Suprapubic skin (tissue), 4 donors: ENCODE measurements around the gene MMP13. TPM values are rescaled to one million over a fixed set of nuclear protein-coding genes. Genes with fewer than 3 reads are reported as not detected.

Experiments used
- DNase-seq, 2 donors: peaks; one replicate each; pipeline ENCODE4 v3.0.0-alpha.2; 2019; ENCODE audit warnings: low spot score in 2 of 2
- H3K27ac ChIP-seq: fragments of 200-600 bp; sonication (generic); one replicate; pipeline ENCODE4 v1.5.1; 2019
- H3K27me3 ChIP-seq: fragments of 200-600 bp; sonication (generic); one replicate; pipeline ENCODE4 v1.5.1; 2019
- H3K36me3 ChIP-seq: fragments of 200-600 bp; sonication (generic); one replicate; pipeline ENCODE4 v1.5.1; 2019
- H3K4me1 ChIP-seq: fragments of 200-600 bp; sonication (generic); one replicate; pipeline ENCODE4 v1.5.1; 2019
- H3K4me3 ChIP-seq: fragments of 200-600 bp; sonication (generic); one replicate; pipeline ENCODE4 v1.5.1; 2019; ENCODE audit warnings: mild to moderate bottlenecking
- H3K9me3 ChIP-seq: fragments of 200-600 bp; sonication (generic); one replicate; pipeline ENCODE4 v1.5.1; 2019
- EP300 ChIP-seq: sonication (generic); formaldehyde crosslinking; IDR thresholded peaks from one replicate; pipeline ENCODE4 v1.6.1; 2017; ENCODE audit warnings: antibody characterized with exemption
- POLR2A ChIP-seq, 2 donors: fragments of 450-650 bp; IDR thresholded peaks; one replicate each; pipeline ENCODE4 v1.6.1; 2017; ENCODE audit warnings: antibody characterized with exemption in 2 of 2, mild to moderate bottlenecking in 2 of 2, moderate library complexity in 2 of 2
- POLR2AphosphoS5 ChIP-seq, 3 donors: sonication (generic); formaldehyde crosslinking; IDR thresholded peaks; one replicate each; pipeline ENCODE4 v1.6.1; 2017; ENCODE audit warnings: antibody characterized with exemption in 3 of 3
- WGBS: methylation state at CpG from one replicate; pipeline ENCODE4 v1.1.5; 2018; 5-methylcytosine and 5-hydroxymethylcytosine counted together
- total RNA-seq, 4 donors: library from RNA; depleted of rRNA; stranded (reverse); fragments of >200 nt; gene quantifications; one replicate each; pipeline ENCODE4 v1.1.0, GENCODE V29; 2016
- TF ChIP-seq, protein P1 (sequence below), 2 donors: fragments of 200-600 bp in 1 of 2; fragments of 450-650 bp in 1 of 2; sonication (generic) in 1 of 2; IDR thresholded peaks; one replicate each; pipeline ENCODE4 v1.5.1; 2016 to 2019; ENCODE audit warnings: antibody characterized with exemption in 2 of 2, mild to moderate bottlenecking in 1 of 2, moderate library complexity in 1 of 2

MMP13 gene
- total RNA-seq, 4 donors from 2014 or later: 0.72 to 3.3 TPM; not detected in 2

- TF ChIP-seq, protein P1, sequence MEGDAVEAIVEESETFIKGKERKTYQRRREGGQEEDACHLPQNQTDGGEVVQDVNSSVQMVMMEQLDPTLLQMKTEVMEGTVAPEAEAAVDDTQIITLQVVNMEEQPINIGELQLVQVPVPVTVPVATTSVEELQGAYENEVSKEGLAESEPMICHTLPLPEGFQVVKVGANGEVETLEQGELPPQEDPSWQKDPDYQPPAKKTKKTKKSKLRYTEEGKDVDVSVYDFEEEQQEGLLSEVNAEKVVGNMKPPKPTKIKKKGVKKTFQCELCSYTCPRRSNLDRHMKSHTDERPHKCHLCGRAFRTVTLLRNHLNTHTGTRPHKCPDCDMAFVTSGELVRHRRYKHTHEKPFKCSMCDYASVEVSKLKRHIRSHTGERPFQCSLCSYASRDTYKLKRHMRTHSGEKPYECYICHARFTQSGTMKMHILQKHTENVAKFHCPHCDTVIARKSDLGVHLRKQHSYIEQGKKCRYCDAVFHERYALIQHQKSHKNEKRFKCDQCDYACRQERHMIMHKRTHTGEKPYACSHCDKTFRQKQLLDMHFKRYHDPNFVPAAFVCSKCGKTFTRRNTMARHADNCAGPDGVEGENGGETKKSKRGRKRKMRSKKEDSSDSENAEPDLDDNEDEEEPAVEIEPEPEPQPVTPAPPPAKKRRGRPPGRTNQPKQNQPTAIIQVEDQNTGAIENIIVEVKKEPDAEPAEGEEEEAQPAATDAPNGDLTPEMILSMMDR (IDR thresholded peaks at IDR 0.05): no peak
- TF ChIP-seq EP300: no peak
- no peak for TF ChIP-seq POLR2A (IDR thresholded peaks at IDR 0.05)
- no peak for TF ChIP-seq POLR2AphosphoS5 (IDR thresholded peaks at IDR 0.05)
- no peak for DNase-seq
- Histone ChIP-seq H3K27ac (no peak overlapping the region), H3K4me1 (peaks cover 3% of the 10 kb centered on the region), H3K9me3 (no peaks in the 10 kb centered on the region), H3K36me3 (no peaks in the 10 kb centered on the region), H3K27me3 (peaks cover 4% of the 10 kb centered on the region), H3K4me3 (no peak overlapping the region)
- 92% methylated on average over 6 of the region's 6 CpGs for WGBS
Measured at GRCh38 chr11:102936864-102937509, 18.5 kb downstream of the MMP13 start.

DNA sequence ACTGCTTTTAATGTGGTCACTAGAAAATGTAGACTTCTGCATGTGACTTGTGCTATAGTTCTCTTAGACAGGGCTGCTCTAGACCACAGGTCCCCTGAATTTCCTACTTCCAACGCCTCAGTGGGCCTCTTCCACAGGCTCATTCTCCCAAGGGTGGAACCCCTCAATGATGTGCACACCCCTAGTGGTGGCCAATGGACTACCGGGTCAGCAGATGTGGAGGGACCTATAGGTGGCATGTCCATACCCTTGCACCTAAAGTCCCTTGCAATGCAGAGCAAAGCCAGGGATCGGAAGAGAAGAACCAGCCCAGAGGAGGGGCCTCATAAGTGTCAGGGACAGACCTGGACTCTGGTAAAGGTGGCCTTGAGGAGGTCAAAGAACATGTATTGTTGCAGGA lies 20.0 kb downstream of the MMP13 start:
- 94% methylated on average over 3 of the region's 3 CpGs for WGBS
- Histone ChIP-seq H3K9me3 (no peaks in the 10 kb centered on the region), H3K36me3 (no peaks in the 10 kb centered on the region), H3K27me3 (peaks cover 6% of the 10 kb centered on the region), H3K4me3 (no peak overlapping the region), H3K27ac (no peak overlapping the region), H3K4me1 (no peaks in the 10 kb centered on the region)
- DNase-seq: no peak
- TF ChIP-seq, protein P1 (IDR thresholded peaks at IDR 0.05): no peak
- no peak for TF ChIP-seq EP300
- no peak for TF ChIP-seq POLR2A (IDR thresholded peaks at IDR 0.05)
- no peak for TF ChIP-seq POLR2AphosphoS5 (IDR thresholded peaks at IDR 0.05)

DNA sequence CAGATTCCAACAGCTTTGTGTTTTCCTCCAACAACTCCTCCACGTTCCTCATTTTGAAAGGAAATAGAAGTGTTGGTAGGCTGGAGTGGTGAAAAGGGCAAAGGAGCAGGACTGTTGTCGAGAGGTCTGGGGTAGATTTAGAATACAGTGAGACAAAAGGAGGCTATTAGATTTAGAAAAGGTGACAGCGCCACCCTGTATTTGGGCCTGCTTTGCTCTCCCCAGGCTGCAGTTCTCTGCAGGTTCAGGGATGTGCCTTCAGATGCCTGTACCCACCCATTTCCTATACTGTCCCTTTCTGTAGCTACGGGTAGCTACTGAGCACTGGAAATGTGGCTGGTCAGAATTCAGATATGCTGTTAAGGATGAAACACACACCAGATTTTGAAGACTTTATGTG lies 20.8 kb downstream of the MMP13 start:
- no peaks in the 10 kb centered on the region for H3K9me3 ChIP-seq
- H3K27ac ChIP-seq: no peak overlapping the region
- H3K4me3 ChIP-seq: no peak overlapping the region
- no peaks in the 10 kb centered on the region for H3K4me1 ChIP-seq
- DNase-seq: no peak
- TF ChIP-seq, protein P1 (IDR thresholded peaks at IDR 0.05): no peak
- TF ChIP-seq POLR2A (IDR thresholded peaks at IDR 0.05) (no peak), EP300 (no peak), POLR2AphosphoS5 (IDR thresholded peaks at IDR 0.05) (no peak)
- 80% methylated on average over 4 of the region's 4 CpGs for WGBS
- peaks cover 6% of the 10 kb centered on the region for H3K27me3 ChIP-seq
- H3K36me3 ChIP-seq: no peaks in the 10 kb centered on the region

DNA sequence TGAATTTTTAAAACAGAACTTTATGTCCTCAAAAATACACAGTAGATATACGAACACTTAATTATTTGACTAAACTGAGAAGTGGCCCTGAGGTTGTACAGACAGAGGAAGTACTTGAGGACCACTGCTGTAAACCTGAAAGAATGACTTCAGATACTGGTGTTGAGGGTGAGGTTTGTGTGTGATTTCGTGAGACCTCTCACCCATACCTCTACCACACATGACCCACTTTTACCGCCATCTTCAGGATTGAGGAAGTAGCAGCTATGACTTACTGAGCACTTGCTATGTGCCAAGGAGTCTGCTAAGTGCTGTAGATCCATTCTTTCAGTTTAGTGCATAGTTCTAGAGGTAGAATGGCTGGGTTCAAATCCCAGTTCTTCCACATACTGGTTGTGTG lies 21.9 kb downstream of the MMP13 start:
- no peak for DNase-seq
- peaks cover 6% of the 10 kb centered on the region for H3K27me3 ChIP-seq
- no peaks in the 10 kb centered on the region for H3K9me3 ChIP-seq
- 84% methylated on average over 3 of the region's 3 CpGs for WGBS
- no peak for TF ChIP-seq POLR2A (IDR thresholded peaks at IDR 0.05)
- TF ChIP-seq EP300: no peak
- TF ChIP-seq POLR2AphosphoS5 (IDR thresholded peaks at IDR 0.05): no peak
- TF ChIP-seq, protein P1 (IDR thresholded peaks at IDR 0.05): no peak
- H3K4me3 ChIP-seq: no peak overlapping the region
- no peaks in the 10 kb centered on the region for H3K36me3 ChIP-seq
- H3K4me1 ChIP-seq: no peaks in the 10 kb centered on the region
- no peak overlapping the region for H3K27ac ChIP-seq

DNA sequence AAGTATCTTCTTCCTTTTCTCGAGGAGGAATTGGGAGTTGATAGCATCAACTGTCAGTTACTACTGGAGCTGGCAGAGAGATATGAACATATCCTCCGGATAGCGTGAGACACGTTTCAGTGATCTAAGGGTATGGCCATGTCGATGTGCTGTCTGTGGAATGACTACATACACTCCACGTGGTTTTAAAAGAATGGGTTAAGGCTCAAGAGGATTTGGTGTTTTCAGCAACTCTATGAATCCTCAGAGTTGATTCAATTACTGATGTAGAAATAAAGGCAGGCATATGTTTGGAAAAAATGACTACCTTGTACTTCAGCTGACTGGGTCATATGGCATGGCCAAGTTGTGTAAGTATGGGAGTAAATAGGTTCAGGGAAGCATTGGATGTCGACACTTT lies 22.9 kb downstream of the MMP13 start:
- H3K27me3 ChIP-seq: peaks cover 6% of the 10 kb centered on the region
- H3K36me3 ChIP-seq: no peaks in the 10 kb centered on the region
- no peak overlapping the region for H3K4me3 ChIP-seq
- TF ChIP-seq POLR2AphosphoS5 (IDR thresholded peaks at IDR 0.05) (no peak), POLR2A (IDR thresholded peaks at IDR 0.05) (no peak), EP300 (no peak)
- TF ChIP-seq, protein P1 (IDR thresholded peaks at IDR 0.05): no peak
- DNase-seq: no peak
- H3K27ac ChIP-seq: no peak overlapping the region
- H3K9me3 ChIP-seq: no peaks in the 10 kb centered on the region
- 62% methylated on average over 7 of the region's 7 CpGs for WGBS
- no peaks in the 10 kb centered on the region for H3K4me1 ChIP-seq
